GM10248 (cell line): ENCODE data around the gene TASP1.
"Not testable (repeated sequence)": the region's sequence is repeated elsewhere in the genome, so short reads cannot be mapped to it uniquely, and the experiment has no call there.

Experiments used
- CTCF ChIA-PET: fragments of 300-600 bp; sonication (Branson Sonifier 250); formaldehyde crosslinking; extraction: SDS; loops from one replicate; lab custom pipeline; 2021; ENCODE audit warnings: antibody characterized with exemption; lab: Yijun Ruan, JAX
- POLR2A ChIA-PET: fragments of 350-650 bp; sonication (Branson Sonifier 250); formaldehyde crosslinking; extraction: SDS; loops from one replicate; lab custom pipeline; 2020; ENCODE audit warnings: antibody characterized with exemption; lab: Yijun Ruan, JAX
- DNase-seq: peaks from one replicate; pipeline ENCODE4 v3.0.0; 2012; ENCODE audit errors: extremely low spot score
- CTCF ChIP-seq: IDR thresholded peaks from 2 replicates; pipeline ENCODE4 v1.5.1; 2012; ENCODE audit warnings: mild to moderate bottlenecking, low read depth; ENCODE audit errors: extremely low read depth, missing control alignments, control extremely low read depth

TASP1 gene

GRCh38 chr20:13665709-13666395, 27.1 kb upstream of the TASP1 start:
- CTCF ChIA-PET, result no interaction called here
- no peak for DNase-seq
- POLR2A ChIA-PET, result no interaction called here
- no peak for TF ChIP-seq CTCF

- TF ChIP-seq CTCF, result no peak
- DNase-seq, result no peak
- CTCF ChIA-PET, result interaction anchor here (0.9 to 1.3 kb wide), 3 partner anchors 19 to 110 kb away, joined by 3 to 6 read pairs (median 3); no protein-coding TSS in a partner anchor
- POLR2A ChIA-PET, result interaction anchor here (0.7 kb wide), 1 partner anchor 35 kb away, joined by 4 read pairs; no protein-coding TSS in a partner anchor
Measured at GRCh38 chr20:13661070-13661685, 22.4 kb upstream of the TASP1 start.

- TF ChIP-seq CTCF, result no peak
- peak; percentile 60 for DNase-seq
- ChIA-PET POLR2A (no interaction called here), CTCF (interaction anchor here (0.6 to 1.7 kb wide), 5 partner anchors 10 to 113 kb away, joined by 3 to 4 read pairs (median 3); no protein-coding TSS in a partner anchor)
Measured at GRCh38 chr20:13659288-13659687, 20.6 kb upstream of the TASP1 start.

- DNase-seq, POLR2A ChIA-PET, CTCF ChIA-PET: not testable (repeated sequence)
Measured at GRCh38 chr20:13658060-13658459, 19.3 kb upstream of the TASP1 start.

GRCh38 chr20:13656721-13657368, 18.1 kb upstream of the TASP1 start:
- CTCF ChIA-PET, result no interaction called here

GRCh38 chr20:13654463-13655023, 15.8 kb upstream of the TASP1 start:
- no peak for TF ChIP-seq CTCF
- ChIA-PET POLR2A (no interaction called here), CTCF (no interaction called here)
- no peak for DNase-seq

More at GRCh38 chr20:13656721-13657368, 18.1 kb upstream of the TASP1 start:
- no peak for DNase-seq
- TF ChIP-seq CTCF, result no peak
- POLR2A ChIA-PET, result no interaction called here

- CTCF ChIA-PET, result interaction anchor here (1.5 to 1.6 kb wide), 2 partner anchors 20 to 104 kb away, joined by 5 to 6 read pairs; no protein-coding TSS in a partner anchor
- no peak for DNase-seq
- POLR2A ChIA-PET, result no interaction called here
- TF ChIP-seq CTCF, result no peak
Measured at GRCh38 chr20:13650474-13650873, 11.7 kb upstream of the TASP1 start.
